HepG2 (cell line): ENCODE data around the gene METTL23. TPM values are rescaled to one million over a fixed set of nuclear protein-coding genes. Genes with fewer than 3 reads are reported as not detected.

ENCODE experiments used
- ATAC-seq: fragments of 200-7000 bp; cut with Tn5 transposase; 3 replicates; pipeline ENCODE4 v1.9.1; 2020; ENCODE audit warnings: mild to moderate bottlenecking, moderate library complexity
- BruUV-seq: library from RNA; stranded (reverse); fragments of 400-500 nt; replicated peaks from 2 replicates; lab custom pipeline; 2021; lab: Mats Ljungman, UMichigan
- CTCF ChIA-PET: fragments of 300-600 bp; formaldehyde crosslinking; extraction: SDS; loops from one replicate; lab custom pipeline; 2021; ENCODE audit warnings: low total read pairs, inconsistent platforms, low intra/inter-chr PET ratio; lab: Yijun Ruan, JAX
- POLR2A ChIA-PET: fragments of 350-600 bp; sonication (Branson Sonifier 250); formaldehyde crosslinking; loops from one replicate; lab custom pipeline; 2020; ENCODE audit warnings: antibody characterized with exemption, inconsistent platforms; lab: Yijun Ruan, JAX
- DNase-seq: peaks from one replicate; pipeline ENCODE4 v3.0.0-alpha.2; 2015; ENCODE audit warnings: low spot score
- FAIRE-seq: peaks from 3 replicates; lab custom pipeline; 2011; peaks lifted over from hg19 to GRCh38; lab: Jason Lieb, UNC
- H2AFZ ChIP-seq: one replicate; pipeline ENCODE4 v1.6.1; 2011; ENCODE audit warnings: low read length, inconsistent platforms
- H3K27ac ChIP-seq: fragments of 300-600 bp; 3 replicates; pipeline ENCODE4 v1.8.0; 2011; ENCODE audit warnings: mixed run types, mild to moderate bottlenecking, mixed read lengths, low read length, inconsistent platforms; ENCODE audit not compliant: insufficient read depth; ENCODE audit errors: extremely low read length
- H3K27me3 ChIP-seq, 2 experiments: fragments of 200-600 bp in 1 of 2; 2 replicates in 1 of 2; 3 replicates in 1 of 2; pipeline versions ENCODE4 v1.6.0 to v1.8.0; 2011; ENCODE audit warnings: low read length in 2 of 2, mild to moderate bottlenecking in 2 of 2, moderate library complexity in 2 of 2, inconsistent platforms in 1 of 2; ENCODE audit not compliant: insufficient read depth in 2 of 2, control insufficient read depth in 1 of 2
- H3K36me3 ChIP-seq, 2 experiments: fragments of 200-600 bp in 1 of 2; replicated peaks in 1 of 2; 2 replicates in 1 of 2; 3 replicates in 1 of 2; pipeline versions ENCODE4 v1.5.1 to v1.8.0; 2011; ENCODE audit warnings: low read length in 2 of 2, inconsistent platforms in 1 of 2; ENCODE audit not compliant: insufficient read depth in 2 of 2, control insufficient read depth in 1 of 2
- H3K4me1 ChIP-seq: 2 replicates; pipeline ENCODE4 v1.5.1; 2012; ENCODE audit warnings: low read length, inconsistent platforms; ENCODE audit not compliant: insufficient read depth
- H3K4me2 ChIP-seq: 2 replicates; pipeline ENCODE4 v1.6.0; 2011; ENCODE audit warnings: low read depth, low read length, inconsistent platforms
- H3K4me3 ChIP-seq, 3 experiments: fragments of 200-600 bp in 1 of 3; sonication (generic), shearing (Covaris generic) in 1 of 3; replicated peaks in 1 of 3; 2 replicates each; pipeline ENCODE4 v1.5.1; 2011 to 2016; ENCODE audit warnings: low read length in 3 of 3, inconsistent platforms in 2 of 3, low read depth in 2 of 3, mild to moderate bottlenecking in 2 of 3, control low read depth in 1 of 3, mixed read lengths in 1 of 3; ENCODE audit not compliant: insufficient read depth in 1 of 3
- H3K79me2 ChIP-seq: one replicate; pipeline ENCODE4 v1.6.1; 2011; ENCODE audit warnings: low read length, inconsistent platforms; ENCODE audit not compliant: insufficient read depth
- H3K9ac ChIP-seq: 2 replicates; pipeline ENCODE4 v1.6.0; 2011; ENCODE audit warnings: mild to moderate bottlenecking, low read depth, low read length, inconsistent platforms; ENCODE audit not compliant: insufficient read depth
- H3K9me3 ChIP-seq: 2 replicates; pipeline ENCODE4 v1.5.1; 2012; ENCODE audit warnings: mild to moderate bottlenecking, low read length
- H4K20me1 ChIP-seq: 2 replicates; pipeline ENCODE4 v1.6.0; 2011; ENCODE audit warnings: inconsistent platforms, mild to moderate bottlenecking, low read length, moderate library complexity; ENCODE audit not compliant: insufficient read depth
- E2F2 ChIP-seq: sonication (generic); formaldehyde crosslinking; IDR thresholded peaks from 2 replicates; pipeline ENCODE4 v1.4.0; 2020; ENCODE audit warnings: missing genetic modification reagents, borderline replicate concordance
- E2F5 ChIP-seq: sonication (generic); formaldehyde crosslinking; conservative IDR thresholded peaks from 2 replicates; pipeline ENCODE4 v1.4.0; 2020; ENCODE audit warnings: missing genetic modification reagents
- GRHL1 ChIP-seq: sonication (generic); formaldehyde crosslinking; conservative IDR thresholded peaks from 2 replicates; pipeline ENCODE4 v1.8.0; 2022; ENCODE audit warnings: missing genetic modification reagents
- NFAT5 ChIP-seq: sonication (generic); formaldehyde crosslinking; IDR thresholded peaks from 2 replicates; pipeline ENCODE4 v1.4.0; 2020; ENCODE audit warnings: missing genetic modification reagents
- RELA ChIP-seq: sonication (generic); formaldehyde crosslinking; IDR thresholded peaks from 2 replicates; pipeline ENCODE4 v1.4.0; 2020; ENCODE audit warnings: missing genetic modification reagents
- THAP9 ChIP-seq: sonication (generic); formaldehyde crosslinking; IDR thresholded peaks from 2 replicates; pipeline ENCODE4; 2020; ENCODE audit warnings: missing genetic modification reagents, mild to moderate bottlenecking, borderline replicate concordance
- TRAFD1 ChIP-seq: sonication (generic); formaldehyde crosslinking; IDR thresholded peaks from 2 replicates; pipeline ENCODE4 v1.5.1; 2020; ENCODE audit warnings: missing genetic modification reagents, mild to moderate bottlenecking, borderline replicate concordance
- WGBS: methylation state at CpG from one replicate; pipeline ENCODE4 v1.1.6; 2017; ENCODE audit warnings: low lambda C conversion rate; 5-methylcytosine and 5-hydroxymethylcytosine counted together
- in situ Hi-C: cut with HindIII; loops from 2 replicates; pipeline ENCODE4 v1.10.0; 2017; ENCODE audit warnings: low pct_unique_long_range_greater_than_20kb; ENCODE audit not compliant: extremely low pct_ligation_motif_present
- intact Hi-C: fragments of 100-400 bp; cut with micrococcal nuclease; formaldehyde crosslinking; loops from one replicate; pipeline ENCODE4 v1.10.0; 2022; ENCODE audit not compliant: unreplicated experiment
- polyA plus RNA-seq, 8 experiments: library from polyadenylated mRNA; depleted of rRNA in 3 of 8; stranded (reverse) in 7 of 8; unstranded in 1 of 8; fragments of >200 nt; fragmentation: Illumina TruSeq in 4 of 8; extraction: Trizol in 4 of 8; gene quantifications; 2 replicates each; pipeline versions ENCODE4 v1.2.1 to v1.2.3, GENCODE V29; 2011 to 2016; ENCODE audit warnings: low read depth in 4 of 8, missing spikeins in 1 of 8, mixed read lengths in 1 of 8; ENCODE audit not compliant: insufficient read depth in 1 of 8
- total RNA-seq, 5 experiments: library from RNA; depleted of rRNA; stranded (reverse); fragments of >200 nt; fragmentation: Illumina TruSeq; extraction: Trizol; gene quantifications; 2 replicates each; pipeline ENCODE4 v1.2.3, GENCODE V29; 2016; ENCODE audit warnings: low read depth in 1 of 5

METTL23 gene
- total and polyA plus RNA-seq, 2 of the 13 experiments (the other 11 are each of a cell fraction or from before 2014, with no cell fraction given): 39.9 to 104 TPM

- peak overlapping the region; percentile 98 for H3K27ac ChIP-seq
- peaks cover 18 to 36% of the 10 kb centered on the region in 2 experiments for H3K36me3 ChIP-seq
- in situ Hi-C loops: no loop called here
- peak; percentile 43 for DNase-seq
- no peak overlapping the region for H2AFZ ChIP-seq
- peaks cover 71% of the 10 kb centered on the region for H3K4me1 ChIP-seq
- ChIA-PET POLR2A (interaction anchor here (1.0 to 5.1 kb wide), 7 partner anchors 9 to 54 kb away, joined by 4 to 71 read pairs (median 6); partner anchors contain the start of genes MFSD11, MXRA7 and SRSF2), CTCF (no interaction called here)
- H3K27me3 ChIP-seq: no peaks in the 10 kb centered on the region
- H3K9me3 ChIP-seq: no peaks in the 10 kb centered on the region
- H3K4me3 ChIP-seq: peak overlapping the region; percentile 72 to 98 (median 78)
- H3K79me2 ChIP-seq: peaks cover 54% of the 10 kb centered on the region
- peaks cover 8% of the 10 kb centered on the region for H4K20me1 ChIP-seq
- peak overlapping the region; percentile 98 for H3K4me2 ChIP-seq
- ATAC-seq: peak; percentile 48
- no TSS peak for BruUV-seq
- FAIRE-seq: peak; percentile 56
- H3K9ac ChIP-seq: peak overlapping the region; percentile 81
- intact Hi-C loops: no loop called here
- WGBS: 13% methylated on average over 25 of the region's 38 CpGs
- TF ChIP-seq THAP9 (CRISPR knock-in tag) (peak; percentile 18; the same call in 1 of the 2 replicates), E2F2 (CRISPR knock-in tag) (no peak), RELA (0 out of 2 replicates have a peak, but pooled peaks have one; percentile 9), E2F5 (CRISPR knock-in tag) (no peak), GRHL1 (no peak), NFAT5 (CRISPR knock-in tag) (no peak), TRAFD1 (CRISPR knock-in tag) (no peak)
Observed at GRCh38 chr17:76725580-76726230, 934 bp upstream of the METTL23 start.
